K562 (cell line): ENCODE measurements around the gene TTN. TPM values are rescaled to one million over a fixed set of nuclear protein-coding genes. Genes with fewer than 3 reads are reported as not detected.

Experiments
- ATAC-seq: fragments of 200-7000 bp; cut with Tn5 transposase; 3 replicates; pipeline ENCODE4 v1.9.1; 2020; ENCODE audit warnings: moderate library complexity
- BruUV-seq: library from RNA; stranded (reverse); fragments of 400-500 nt; replicated peaks from 2 replicates; lab custom pipeline; 2021; lab: Mats Ljungman, UMichigan
- CTCF ChIA-PET: fragments of 300-600 bp; formaldehyde crosslinking; extraction: SDS; loops from one replicate; lab custom pipeline; 2021; ENCODE audit warnings: low intra/inter-chr PET ratio; lab: Yijun Ruan, JAX
- POLR2A ChIA-PET: fragments of 300-600, 350-650 bp; sonication (Branson Sonifier 250); formaldehyde crosslinking; extraction: SDS; loops from one replicate; lab custom pipeline; 2021; ENCODE audit warnings: antibody characterized with exemption, inconsistent platforms; lab: Yijun Ruan, JAX
- DNase-seq, 4 experiments: peaks; one replicate each; pipeline versions ENCODE4 v3.0.0 to v3.0.0-alpha.2; 2011 to 2018; ENCODE audit warnings: low spot score in 3 of 4, mixed read lengths in 3 of 4; ENCODE audit errors: extremely low read depth in 1 of 4
- FAIRE-seq: peaks from 2 replicates; lab custom pipeline; 2011; peaks lifted over from hg19 to GRCh38; lab: Jason Lieb, UNC
- H2AFZ ChIP-seq: 2 replicates; pipeline ENCODE4 v1.6.0; 2011; ENCODE audit warnings: low read depth, low read length, control low read depth, inconsistent platforms
- H3K27ac ChIP-seq: fragments of 200-600 bp; 3 replicates; pipeline ENCODE4 v1.8.0; 2011; ENCODE audit warnings: low read depth, mild to moderate bottlenecking, control low read depth, inconsistent platforms, low read length, moderate library complexity, mixed read lengths; ENCODE audit errors: extremely low read depth
- H3K27me3 ChIP-seq, 2 experiments: fragments of 300-600 bp in 1 of 2; 2 replicates in 1 of 2; 3 replicates in 1 of 2; pipeline versions ENCODE4 v1.6.0 to v1.8.0; 2011; ENCODE audit warnings: inconsistent platforms in 2 of 2, low read length in 2 of 2, mild to moderate bottlenecking in 1 of 2, mixed read lengths in 1 of 2, moderate library complexity in 1 of 2; ENCODE audit not compliant: control insufficient read depth in 2 of 2, insufficient read depth in 2 of 2
- H3K36me3 ChIP-seq: fragments of 300-600 bp; 3 replicates; pipeline ENCODE4 v1.8.0; 2011; ENCODE audit warnings: mild to moderate bottlenecking, low read length, inconsistent platforms; ENCODE audit not compliant: control insufficient read depth, insufficient read depth
- H3K4me1 ChIP-seq, 2 experiments: fragments of 200-600 bp in 1 of 2; replicated peaks in 1 of 2; 2 replicates in 1 of 2; 3 replicates in 1 of 2; pipeline versions ENCODE4 v1.5.1 to v1.8.0; 2011; ENCODE audit warnings: inconsistent platforms in 2 of 2, low read length in 2 of 2, mild to moderate bottlenecking in 1 of 2, mixed read lengths in 1 of 2, moderate library complexity in 1 of 2; ENCODE audit not compliant: control insufficient read depth in 2 of 2, insufficient read depth in 2 of 2
- H3K4me2 ChIP-seq: 2 replicates; pipeline ENCODE4 v1.6.1; 2011; ENCODE audit warnings: low read length, control low read depth, inconsistent platforms, mixed read lengths; ENCODE audit not compliant: insufficient read depth
- H3K4me3 ChIP-seq: fragments of 200-600 bp; sonication (generic), shearing (Covaris generic); 2 replicates; pipeline ENCODE4 v1.5.1; 2016; ENCODE audit warnings: control low read depth, inconsistent platforms
- H3K79me2 ChIP-seq: fragments of 200-600 bp; 3 replicates; pipeline ENCODE4 v1.8.0; 2011; ENCODE audit warnings: low read length, inconsistent platforms; ENCODE audit not compliant: control insufficient read depth, insufficient read depth
- H3K9ac ChIP-seq, 2 experiments: 2 replicates each; pipeline versions ENCODE4 v1.6.0 to v1.6.1; 2011; ENCODE audit warnings: low read depth in 2 of 2, low read length in 2 of 2, control low read depth in 1 of 2, inconsistent platforms in 1 of 2, mild to moderate bottlenecking in 1 of 2, mixed read lengths in 1 of 2; ENCODE audit not compliant: insufficient read depth in 1 of 2
- H3K9me1 ChIP-seq: one replicate; pipeline ENCODE4 v1.6.0; 2011; ENCODE audit warnings: inconsistent platforms, mild to moderate bottlenecking, low read length, moderate library complexity; ENCODE audit not compliant: control insufficient read depth, insufficient read depth
- H3K9me3 ChIP-seq: replicated peaks from 2 replicates; pipeline ENCODE4 v1.5.1; 2011; ENCODE audit warnings: low read depth, low read length, inconsistent platforms; ENCODE audit not compliant: control insufficient read depth, insufficient read depth
- H4K20me1 ChIP-seq: replicated peaks from 2 replicates; pipeline ENCODE4 v1.6.1; 2011; ENCODE audit warnings: low read length, inconsistent platforms, mixed read lengths; ENCODE audit not compliant: control insufficient read depth, insufficient read depth
- BACH1 ChIP-seq: fragments of 200-800 bp; sonication (Bioruptor generic); IDR thresholded peaks from 2 replicates; pipeline ENCODE4 v1.6.1; 2016; ENCODE audit warnings: missing genetic modification characterization, missing compliant biosample characterization
- ELF4 ChIP-seq: fragments of 450-650 bp; formaldehyde crosslinking; IDR thresholded peaks from 2 replicates; pipeline ENCODE4 v1.4.0; 2022; ENCODE audit warnings: missing genetic modification characterization
- EWSR1 ChIP-seq: fragments of 450-650 bp; IDR thresholded peaks from 2 replicates; pipeline ENCODE4 v1.6.1; 2018; ENCODE audit warnings: borderline replicate concordance, mild to moderate bottlenecking, low read depth, moderate library complexity; ENCODE audit not compliant: partially characterized antibody
- GTF2E2 ChIP-seq: fragments of 200-800 bp; sonication (Bioruptor generic); IDR thresholded peaks from 2 replicates; pipeline ENCODE4 v1.6.1; 2016; ENCODE audit warnings: missing genetic modification characterization, missing compliant biosample characterization
- PML ChIP-seq: IDR thresholded peaks from 2 replicates; pipeline ENCODE4 v1.6.1; 2012; ENCODE audit warnings: low read length, inconsistent platforms
- POLR2A ChIP-seq: fragments of 450-650 bp; conservative IDR thresholded peaks from 2 replicates; pipeline ENCODE4 v1.6.1; 2016
- XRCC3 ChIP-seq: fragments of 450-650 bp; IDR thresholded peaks from 2 replicates; pipeline ENCODE4 v1.6.1; 2017; ENCODE audit warnings: mild to moderate bottlenecking, moderate library complexity
- WGBS: fragments of 100-300 bp; shearing (Covaris generic); methylation state at CpG from one replicate; pipeline ENCODE4 v1.1.6; 2016; ENCODE audit warnings: low coverage, mixed read lengths; ENCODE audit not compliant: insufficient coverage; ENCODE audit errors: missing lambda C conversion rate; 5-methylcytosine and 5-hydroxymethylcytosine counted together
- in situ Hi-C: fragments of 300-500 bp; cut with MboI; formaldehyde crosslinking; loops from 4 replicates; pipeline ENCODE4 v1.15.0; 2018; ENCODE audit warnings: inconsistent platforms, mixed read lengths
- intact Hi-C: fragments of 100-400 bp; cut with micrococcal nuclease; formaldehyde crosslinking; loops from 2 replicates; pipeline ENCODE4 v1.14.2; 2022
- polyA plus RNA-seq, 8 experiments: library from polyadenylated mRNA; depleted of rRNA in 4 of 8; stranded (reverse) in 5 of 8; unstranded in 3 of 8; fragments of >200 nt; fragmentation: Nextera tagmentation in 2 of 8; fragmentation: Illumina TruSeq in 1 of 8; extraction: Ambion mirVana in 2 of 8; extraction: Trizol in 1 of 8; gene quantifications; 2 replicates each; pipeline versions ENCODE4 v1.2.1 to v1.2.3, GENCODE V29; 2011 to 2014; ENCODE audit warnings: inconsistent platforms in 1 of 8, missing spikeins in 1 of 8
- total RNA-seq, 7 experiments: library from RNA; depleted of rRNA in 6 of 7; stranded (reverse); fragments of >200 nt in 6 of 7; fragmentation: Illumina TruSeq in 2 of 7; extraction: Trizol in 2 of 7; gene quantifications; 2 replicates each; pipeline versions ENCODE4 v1.2.1 to v1.2.3, GENCODE V29; 2011 to 2021; ENCODE audit warnings: low replicate concordance in 1 of 7
- TF ChIP-seq, protein P1 (sequence below): fragments of 450-650 bp; IDR thresholded peaks from 2 replicates; pipeline ENCODE4 v1.6.1; 2016; ENCODE audit warnings: low read depth, mild to moderate bottlenecking, moderate library complexity
- TF ChIP-seq, protein P2 (sequence below): fragments of 450-650 bp; IDR thresholded peaks from 2 replicates; pipeline ENCODE4 v1.6.1; 2016; ENCODE audit warnings: missing biosample characterization, missing genetic modification characterization
- TF ChIP-seq, protein P3 (sequence below): fragments of 200-800 bp; sonication (Bioruptor generic); IDR thresholded peaks from 2 replicates; pipeline ENCODE4 v1.6.1; 2017; ENCODE audit warnings: missing genetic modification characterization, missing compliant biosample characterization

The TTN gene
- total and polyA plus RNA-seq, 9 of the 15 experiments (the other 6 are each of a cell fraction or from before 2014, with no cell fraction given), result under 0.01 to 0.20 (median 0.04) TPM; not detected in 1

DNA sequence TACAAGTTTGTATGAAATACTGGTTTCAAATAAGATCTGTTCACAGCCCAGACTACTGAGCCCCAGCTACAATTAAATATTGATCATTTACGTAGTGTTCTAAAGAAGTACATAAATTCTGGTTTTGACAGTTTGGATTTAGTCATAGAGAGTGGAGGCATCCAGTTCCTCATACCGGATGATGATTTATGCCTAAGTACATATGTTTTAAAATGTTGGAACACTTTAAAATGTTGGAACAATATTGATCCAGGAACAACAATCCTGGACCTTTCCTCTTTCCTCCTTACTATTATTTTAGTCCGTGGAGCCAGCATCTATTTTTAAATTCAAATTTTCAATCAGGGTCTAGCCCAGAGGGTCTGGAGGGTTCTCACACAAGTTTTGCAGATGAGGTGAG, 22.8 kb upstream of the TTN start:
- TF ChIP-seq EWSR1 (no peak), BACH1 (tag) (no peak), ELF4 (no peak), POLR2A (no peak), PML (no peak), XRCC3 (no peak), GTF2E2 (tag) (no peak)
- TF ChIP-seq, protein P1, sequence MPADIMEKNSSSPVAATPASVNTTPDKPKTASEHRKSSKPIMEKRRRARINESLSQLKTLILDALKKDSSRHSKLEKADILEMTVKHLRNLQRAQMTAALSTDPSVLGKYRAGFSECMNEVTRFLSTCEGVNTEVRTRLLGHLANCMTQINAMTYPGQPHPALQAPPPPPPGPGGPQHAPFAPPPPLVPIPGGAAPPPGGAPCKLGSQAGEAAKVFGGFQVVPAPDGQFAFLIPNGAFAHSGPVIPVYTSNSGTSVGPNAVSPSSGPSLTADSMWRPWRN, result no peak
- TF ChIP-seq, protein P2, sequence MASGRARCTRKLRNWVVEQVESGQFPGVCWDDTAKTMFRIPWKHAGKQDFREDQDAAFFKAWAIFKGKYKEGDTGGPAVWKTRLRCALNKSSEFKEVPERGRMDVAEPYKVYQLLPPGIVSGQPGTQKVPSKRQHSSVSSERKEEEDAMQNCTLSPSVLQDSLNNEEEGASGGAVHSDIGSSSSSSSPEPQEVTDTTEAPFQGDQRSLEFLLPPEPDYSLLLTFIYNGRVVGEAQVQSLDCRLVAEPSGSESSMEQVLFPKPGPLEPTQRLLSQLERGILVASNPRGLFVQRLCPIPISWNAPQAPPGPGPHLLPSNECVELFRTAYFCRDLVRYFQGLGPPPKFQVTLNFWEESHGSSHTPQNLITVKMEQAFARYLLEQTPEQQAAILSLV (tag), result no peak
- TF ChIP-seq, protein P3, sequence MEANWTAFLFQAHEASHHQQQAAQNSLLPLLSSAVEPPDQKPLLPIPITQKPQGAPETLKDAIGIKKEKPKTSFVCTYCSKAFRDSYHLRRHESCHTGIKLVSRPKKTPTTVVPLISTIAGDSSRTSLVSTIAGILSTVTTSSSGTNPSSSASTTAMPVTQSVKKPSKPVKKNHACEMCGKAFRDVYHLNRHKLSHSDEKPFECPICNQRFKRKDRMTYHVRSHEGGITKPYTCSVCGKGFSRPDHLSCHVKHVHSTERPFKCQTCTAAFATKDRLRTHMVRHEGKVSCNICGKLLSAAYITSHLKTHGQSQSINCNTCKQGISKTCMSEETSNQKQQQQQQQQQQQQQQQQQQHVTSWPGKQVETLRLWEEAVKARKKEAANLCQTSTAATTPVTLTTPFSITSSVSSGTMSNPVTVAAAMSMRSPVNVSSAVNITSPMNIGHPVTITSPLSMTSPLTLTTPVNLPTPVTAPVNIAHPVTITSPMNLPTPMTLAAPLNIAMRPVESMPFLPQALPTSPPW (CRISPR knock-in tag), result no peak
- H2AFZ ChIP-seq, result no peak overlapping the region
- in situ Hi-C loops, result no loop called here
- H3K4me3 ChIP-seq, result no peak overlapping the region
- H4K20me1 ChIP-seq, result no peaks in the 10 kb centered on the region
- no peak for ATAC-seq
- intact Hi-C loops, result no loop called here
- H3K27ac ChIP-seq, result no peak overlapping the region
- H3K9me3 ChIP-seq, result no peaks in the 10 kb centered on the region
- no peak for FAIRE-seq
- POLR2A ChIA-PET, result interaction anchor here (1.5 kb wide), 1 partner anchor 60 kb away, joined by 4 read pairs; no protein-coding TSS in a partner anchor
- BruUV-seq, result no TSS peak
- H3K4me1 ChIP-seq, result no peaks in the 10 kb centered on the region
- H3K27me3 ChIP-seq, result no peaks in the 10 kb centered on the region
- no peaks in the 10 kb centered on the region for H3K36me3 ChIP-seq
- H3K9ac ChIP-seq, result no peak overlapping the region
- H3K4me2 ChIP-seq, result no peak overlapping the region
- no peaks in the 10 kb centered on the region for H3K9me1 ChIP-seq
- H3K79me2 ChIP-seq, result no peaks in the 10 kb centered on the region
- DNase-seq, result no peak
- WGBS, result 2% methylated on average over 3 of the region's 3 CpGs
- CTCF ChIA-PET, result no interaction called here
